Fibroblast of lung (primary cell): ENCODE results near the gene STK10.

Source experiments
- EZH2 ChIP-seq: IDR thresholded peaks from 2 replicates; pipeline ENCODE4 v1.5.1; 2012; ENCODE audit warnings: low read length, control low read depth, mild to moderate bottlenecking; ENCODE audit errors: missing control alignments
- TF ChIP-seq, protein P1 (sequence below), 2 donors: IDR thresholded peaks in 1 of 2; conservative IDR thresholded peaks in 1 of 2; 1 replicate in 1 of 2; 2 replicates in 1 of 2; pipeline ENCODE4 v1.5.1; 2011 to 2012; ENCODE audit warnings: low read length in 2 of 2, control low read depth in 1 of 2, inconsistent platforms in 1 of 2, low read depth in 1 of 2, mild to moderate bottlenecking in 1 of 2

DNA sequence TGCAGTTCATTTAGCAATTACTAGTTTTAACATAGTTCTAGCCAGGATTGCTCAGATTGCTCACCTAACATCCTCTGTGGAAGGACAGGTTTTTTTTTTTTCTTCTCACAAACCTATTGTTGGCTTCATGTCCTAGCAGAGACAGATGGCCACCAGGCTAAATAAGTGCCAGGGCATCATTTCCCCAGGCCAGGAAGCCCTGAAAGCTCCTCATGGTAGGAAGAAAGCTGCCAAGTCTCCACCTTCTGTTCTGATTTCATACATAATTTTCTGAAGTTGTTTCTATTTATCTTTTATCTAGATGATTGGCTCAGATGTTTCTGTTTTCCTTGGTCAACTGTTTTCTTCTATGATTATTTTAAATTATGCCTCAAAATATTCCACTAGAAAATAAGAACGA is 37.0 kb upstream of the STK10 start:
- TF ChIP-seq, protein P1, sequence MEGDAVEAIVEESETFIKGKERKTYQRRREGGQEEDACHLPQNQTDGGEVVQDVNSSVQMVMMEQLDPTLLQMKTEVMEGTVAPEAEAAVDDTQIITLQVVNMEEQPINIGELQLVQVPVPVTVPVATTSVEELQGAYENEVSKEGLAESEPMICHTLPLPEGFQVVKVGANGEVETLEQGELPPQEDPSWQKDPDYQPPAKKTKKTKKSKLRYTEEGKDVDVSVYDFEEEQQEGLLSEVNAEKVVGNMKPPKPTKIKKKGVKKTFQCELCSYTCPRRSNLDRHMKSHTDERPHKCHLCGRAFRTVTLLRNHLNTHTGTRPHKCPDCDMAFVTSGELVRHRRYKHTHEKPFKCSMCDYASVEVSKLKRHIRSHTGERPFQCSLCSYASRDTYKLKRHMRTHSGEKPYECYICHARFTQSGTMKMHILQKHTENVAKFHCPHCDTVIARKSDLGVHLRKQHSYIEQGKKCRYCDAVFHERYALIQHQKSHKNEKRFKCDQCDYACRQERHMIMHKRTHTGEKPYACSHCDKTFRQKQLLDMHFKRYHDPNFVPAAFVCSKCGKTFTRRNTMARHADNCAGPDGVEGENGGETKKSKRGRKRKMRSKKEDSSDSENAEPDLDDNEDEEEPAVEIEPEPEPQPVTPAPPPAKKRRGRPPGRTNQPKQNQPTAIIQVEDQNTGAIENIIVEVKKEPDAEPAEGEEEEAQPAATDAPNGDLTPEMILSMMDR (conservative IDR thresholded peaks at IDR 0.05 in 1 of 2, IDR thresholded peaks at IDR 0.05 in 1 of 2; ENCODE audit: low read depth in 1 of 2, low read length in 2 of 2) = no peak
- no peak for TF ChIP-seq EZH2
